Transverse colon (tissue), 4 donors: ENCODE data around the gene GNPNAT1.

Experiments
- CTCF ChIP-seq, 5 experiments: fragments of 200-600 bp in 3 of 5; fragments of 450-650 bp in 2 of 5; sonication (generic) in 3 of 5; IDR thresholded peaks; 1 replicate in 2 of 5; 2 replicates in 3 of 5; pipeline ENCODE4 v1.5.1; 2016 to 2017; ENCODE audit warnings: antibody characterized with exemption in 5 of 5, inconsistent platforms in 3 of 5, mild to moderate bottlenecking in 2 of 5, moderate library complexity in 1 of 5
- POLR2A ChIP-seq: fragments of 450-650 bp; IDR thresholded peaks from one replicate; pipeline ENCODE4 v1.6.1; 2016; ENCODE audit warnings: antibody characterized with exemption, mild to moderate bottlenecking, moderate library complexity
- POLR2AphosphoS5 ChIP-seq, 3 donors: sonication (generic); formaldehyde crosslinking; IDR thresholded peaks; one replicate each; pipeline ENCODE4 v1.6.1; 2016; ENCODE audit warnings: antibody characterized with exemption in 3 of 3

DNA sequence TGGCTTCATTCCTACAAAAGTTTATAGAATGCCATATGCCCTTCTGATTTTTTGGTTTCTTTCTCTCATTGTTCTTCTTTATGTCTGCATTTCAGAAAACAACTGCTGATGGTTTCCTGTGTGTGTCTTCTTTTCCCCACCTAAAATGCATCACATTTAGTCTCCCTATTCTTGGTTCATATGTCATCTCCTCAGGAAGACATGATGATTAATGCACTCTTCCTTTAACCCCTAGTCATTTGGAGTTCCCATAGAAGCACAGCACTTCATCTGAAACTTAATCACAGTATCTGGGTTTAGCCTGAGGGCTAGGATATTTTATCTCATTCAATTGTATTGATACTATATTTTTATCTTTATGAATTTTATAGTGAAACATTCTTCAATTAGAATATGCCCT is 21.5 kb downstream of the GNPNAT1 start:
- no peak for TF ChIP-seq POLR2AphosphoS5 (IDR thresholded peaks at IDR 0.05)
- no peak for TF ChIP-seq CTCF (IDR thresholded peaks at IDR 0.05)
- no peak for TF ChIP-seq POLR2A
